NCI-H510A treated with DMSO at 0.1 percent for 48 hours (cell line): ENCODE data around the gene PLBD1.

Source experiments
- DNase-seq: peaks from one replicate; lab custom pipeline; 2025; lab: John Stamatoyannopoulos, UW

Gene PLBD1

GRCh38 chr12:14567351-14568162, at the start of gene PLBD1:
Gene PLBD1, minus strand, starts transcription at chr12:14567883. Its CDS starts 187 bp downstream, at chr12:14567696.
- peak; percentile 42 for DNase-seq

DNA sequence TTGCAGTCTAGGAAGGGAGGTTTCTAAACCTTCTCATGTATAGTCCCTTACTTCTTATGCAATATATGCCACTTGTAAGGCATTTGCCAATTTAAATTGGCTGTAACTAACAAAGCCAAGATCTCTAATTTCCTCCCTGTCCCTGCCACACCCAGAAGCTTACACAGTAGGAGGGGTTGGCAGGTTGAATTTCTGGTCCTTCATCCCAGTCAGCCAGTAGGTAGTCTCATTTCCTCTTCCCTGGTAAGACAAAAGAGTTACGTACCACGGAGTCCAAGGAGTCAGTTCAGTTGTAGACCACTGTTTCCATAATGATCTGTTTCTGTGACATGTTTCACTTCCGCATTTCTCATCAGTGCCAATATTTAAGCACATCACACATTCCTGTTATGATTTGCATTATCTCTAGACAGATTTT, 47.0 kb upstream of the PLBD1 start:
- DNase-seq: no peak

DNA sequence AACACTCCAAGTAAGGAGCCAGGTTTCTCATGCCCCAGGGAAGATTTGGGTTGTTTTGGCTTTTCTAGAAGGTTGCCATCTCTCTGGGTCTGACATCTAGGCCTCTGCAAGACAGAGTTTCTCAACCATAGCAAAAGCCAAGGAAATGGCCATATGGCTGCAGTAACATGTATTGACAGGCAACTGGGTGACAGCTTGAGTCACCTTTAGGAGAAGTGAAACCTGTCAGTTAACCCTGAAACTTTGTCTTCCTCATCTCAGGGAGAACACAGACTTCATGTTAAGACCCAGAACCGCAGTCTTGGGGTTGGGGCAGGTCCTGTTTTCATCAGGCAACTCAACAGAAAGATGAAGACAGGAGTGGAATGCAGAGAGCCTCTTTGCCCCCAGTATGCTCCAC, 46.0 kb upstream of the PLBD1 start:
- DNase-seq: no peak

DNA sequence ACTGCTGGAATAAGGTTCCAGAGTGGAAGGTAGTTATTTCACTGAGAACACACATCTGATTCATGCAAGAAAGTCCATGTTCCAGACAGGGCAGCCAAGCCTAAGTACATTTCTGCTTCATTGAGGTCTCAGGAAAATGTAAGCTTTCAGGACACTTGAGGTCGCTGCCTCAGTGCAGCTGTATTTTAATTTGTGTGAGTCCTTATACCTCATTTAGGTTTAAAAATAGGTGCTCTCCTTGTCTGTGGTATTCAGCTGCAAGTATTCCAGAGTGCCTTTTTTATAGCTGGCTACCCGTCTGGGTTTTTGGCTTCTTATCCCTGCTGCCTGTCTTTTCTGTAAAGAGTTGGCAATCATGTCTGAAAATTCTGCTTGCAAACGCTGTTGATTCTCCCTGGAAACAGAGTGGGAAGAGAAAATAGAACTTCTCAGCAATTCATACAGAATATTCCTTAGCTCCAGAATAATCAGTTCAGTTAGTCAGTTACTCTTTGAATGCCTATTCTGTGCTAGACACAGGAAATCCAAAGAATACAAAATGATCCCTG, 45.3 kb upstream of the PLBD1 start:
- DNase-seq: no peak

DNA sequence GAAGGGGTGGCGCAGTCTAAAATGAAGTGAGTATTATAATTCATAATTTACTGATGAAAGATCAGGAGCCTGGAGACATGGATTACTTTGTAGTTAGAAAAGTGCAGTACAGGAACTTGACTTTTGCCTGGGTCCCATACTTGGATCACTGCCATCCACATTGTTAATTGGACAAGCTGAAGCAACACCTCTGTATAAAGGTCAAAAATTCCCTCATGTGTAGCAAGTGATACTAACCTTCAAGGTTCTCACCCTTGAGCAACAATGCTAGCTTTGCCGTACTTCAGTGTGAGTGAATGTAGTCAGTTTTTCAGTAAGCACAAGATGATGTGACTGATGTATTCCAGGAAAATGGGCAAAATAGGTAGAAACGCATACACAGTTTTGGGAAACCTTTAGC, 44.6 kb upstream of the PLBD1 start:
- DNase-seq: no peak

DNA sequence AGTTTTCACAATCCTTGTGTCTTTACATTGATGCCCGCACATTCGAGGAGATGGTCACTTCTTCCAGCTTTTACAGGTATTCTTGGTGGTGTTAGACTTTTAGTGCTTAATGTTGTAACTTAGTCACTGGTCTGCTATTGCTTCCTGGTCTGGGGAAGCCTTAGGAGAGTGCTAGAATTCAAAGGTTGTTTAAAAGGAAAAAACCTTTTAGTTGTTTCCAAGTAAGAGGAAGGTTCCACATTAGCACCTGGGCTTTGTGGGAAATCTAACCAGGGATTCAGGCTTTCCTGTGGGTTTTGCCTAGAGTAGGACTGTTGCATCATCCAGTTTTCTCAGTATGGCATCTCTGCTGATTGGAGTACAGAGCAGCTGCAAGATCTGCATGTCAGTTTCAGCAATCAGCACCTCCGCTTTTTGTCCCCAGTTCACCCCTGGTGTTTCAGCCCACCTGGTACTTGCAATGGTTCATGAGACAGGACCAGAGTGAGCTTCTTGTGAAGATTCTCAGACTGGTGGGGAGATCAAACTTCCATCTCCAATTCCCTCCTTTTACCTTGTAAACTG, 44.0 kb upstream of the PLBD1 start:
- no peak for DNase-seq

- no peak for DNase-seq
Measured at GRCh38 chr12:14607568-14607967, 39.9 kb upstream of the PLBD1 start.

DNA sequence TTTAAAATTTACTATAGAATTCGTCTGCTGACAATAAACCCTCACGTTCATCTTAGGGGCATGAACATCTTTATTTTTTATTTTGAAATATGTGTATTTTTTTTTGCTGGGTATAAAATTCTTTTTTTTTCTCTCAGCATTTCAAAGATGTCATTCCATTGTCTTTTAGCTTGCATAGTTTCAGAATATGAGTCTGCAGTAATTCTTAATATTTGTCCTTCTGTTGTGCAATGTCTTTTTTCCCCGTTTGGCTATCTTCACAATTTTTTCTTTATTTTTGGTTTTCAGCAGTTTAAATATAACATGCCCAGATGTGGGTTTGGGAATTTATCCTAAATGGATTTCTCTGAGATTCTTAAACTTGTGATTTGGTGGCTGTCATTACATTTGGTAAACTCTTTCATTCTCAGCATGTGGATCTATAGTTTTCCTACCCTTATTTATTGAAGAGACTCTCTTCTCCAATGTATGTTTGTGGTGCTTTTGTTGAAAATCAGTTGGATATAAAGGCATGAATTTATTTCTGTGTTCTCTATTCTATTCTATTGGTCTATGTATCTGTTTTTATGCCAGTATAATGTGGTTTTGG, 37.8 kb upstream of the PLBD1 start:
- DNase-seq: peak; percentile 3

GRCh38 chr12:14601692-14602478, 34.2 kb upstream of the PLBD1 start:
- DNase-seq: peak; percentile 5

DNA sequence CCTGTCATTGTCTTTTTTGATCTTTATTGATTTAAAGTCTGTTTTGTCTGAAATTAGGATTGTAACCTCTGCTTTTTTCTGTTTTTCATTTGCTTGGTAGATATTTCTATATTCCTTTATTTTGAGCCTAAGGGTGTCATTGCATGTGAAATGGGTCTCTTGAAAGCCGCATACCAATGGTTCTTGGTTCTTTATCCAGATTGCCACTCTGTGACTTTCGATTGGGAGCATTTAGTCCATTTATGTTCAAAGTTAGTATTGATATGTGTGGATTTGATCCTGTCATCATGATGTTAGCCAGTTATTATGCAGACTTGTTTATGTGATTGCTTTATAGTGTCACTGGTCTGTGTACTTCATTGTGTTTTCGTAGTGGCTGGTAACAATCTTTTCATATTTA, 29.8 kb upstream of the PLBD1 start:
- DNase-seq: no peak

DNA sequence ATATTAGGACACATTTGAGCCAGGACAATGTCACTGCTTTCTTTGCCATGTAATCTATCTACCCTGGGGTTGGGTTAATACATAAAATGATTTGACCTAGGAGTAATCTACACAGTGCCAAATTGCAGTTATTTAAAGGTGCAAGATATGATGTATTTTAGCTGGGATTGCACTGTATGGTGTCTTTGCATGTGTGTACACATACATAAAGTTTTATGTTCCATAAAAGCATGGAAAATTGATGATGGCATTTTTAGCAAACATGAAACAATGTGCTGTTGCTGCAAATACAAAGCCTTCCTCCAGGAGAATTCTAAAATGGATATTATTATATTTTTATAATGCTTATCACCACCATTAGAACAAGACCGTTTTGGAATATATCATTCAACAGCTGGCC, 24.0 kb upstream of the PLBD1 start:
- no peak for DNase-seq

DNA sequence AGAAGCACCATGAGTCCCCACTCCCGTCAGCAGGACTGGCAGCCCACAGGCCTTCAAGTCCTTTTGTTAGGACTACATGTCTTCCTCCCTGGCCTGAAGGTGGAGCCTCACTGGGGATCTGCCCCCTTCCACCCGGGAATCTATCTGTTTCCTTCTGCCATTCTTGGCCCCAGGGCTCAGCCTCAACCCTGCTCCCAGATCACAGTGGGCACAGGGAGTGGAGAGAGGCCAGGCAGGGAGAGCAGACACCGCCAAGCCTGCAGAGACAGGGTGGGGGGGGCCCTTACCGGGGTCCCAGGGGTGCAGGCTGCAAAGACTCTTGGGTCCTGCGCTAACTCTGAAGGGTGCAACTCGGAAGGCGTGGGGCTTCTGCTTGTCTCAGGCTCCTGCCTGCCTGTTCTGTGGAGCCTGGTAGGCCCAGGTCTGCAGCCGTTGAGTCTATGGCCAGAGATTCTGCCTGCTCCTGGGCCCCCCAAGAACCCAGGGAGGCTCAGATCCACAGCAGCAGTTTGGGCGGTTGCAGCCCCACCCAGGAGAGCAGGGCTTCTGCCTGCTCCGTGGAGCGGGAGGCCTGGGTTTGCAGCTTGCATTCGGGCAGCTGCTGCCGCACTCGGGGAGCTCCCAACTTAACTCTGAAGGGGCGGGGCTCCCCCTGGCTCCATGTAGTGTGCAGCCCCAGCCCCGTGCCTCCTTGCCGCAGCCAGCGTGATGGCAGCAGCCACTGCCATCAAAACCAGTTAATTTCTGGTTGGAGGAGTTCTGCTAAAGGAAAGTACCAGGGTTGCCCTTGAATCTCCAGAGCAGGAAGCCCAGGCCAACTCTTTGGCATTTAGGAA, 21.7 kb upstream of the PLBD1 start:
- DNase-seq: no peak

- no peak for DNase-seq
Measured at GRCh38 chr12:14588571-14588970, 20.9 kb upstream of the PLBD1 start.

GRCh38 chr12:14578646-14579045, 11.0 kb upstream of the PLBD1 start:
- DNase-seq: no peak

GRCh38 chr12:14577344-14577743, 9.7 kb upstream of the PLBD1 start:
- no peak for DNase-seq

GRCh38 chr12:14576896-14577295, 9.2 kb upstream of the PLBD1 start:
- DNase-seq: no peak

- no peak for DNase-seq
Measured at GRCh38 chr12:14575585-14575984, 7.9 kb upstream of the PLBD1 start.

DNA sequence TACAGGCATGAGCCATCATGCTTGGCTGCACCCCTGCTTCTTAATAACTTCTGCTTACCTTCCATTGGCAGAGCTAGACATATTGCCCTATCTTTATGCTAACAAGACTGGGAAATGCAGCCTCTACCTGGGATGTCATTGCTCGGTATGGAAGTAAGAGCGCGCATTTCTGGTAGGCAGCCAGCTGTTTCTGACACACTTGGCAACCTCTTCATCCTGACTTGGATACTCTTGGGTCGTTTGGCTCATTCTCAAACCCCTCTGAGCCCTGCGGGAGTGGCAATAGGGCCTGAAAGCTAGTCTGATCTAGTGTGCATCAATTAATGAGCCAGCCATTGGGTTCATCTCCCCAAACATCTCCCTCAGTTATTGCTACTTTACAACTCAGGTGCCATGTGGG, 5.4 kb upstream of the PLBD1 start:
- DNase-seq: no peak

DNA sequence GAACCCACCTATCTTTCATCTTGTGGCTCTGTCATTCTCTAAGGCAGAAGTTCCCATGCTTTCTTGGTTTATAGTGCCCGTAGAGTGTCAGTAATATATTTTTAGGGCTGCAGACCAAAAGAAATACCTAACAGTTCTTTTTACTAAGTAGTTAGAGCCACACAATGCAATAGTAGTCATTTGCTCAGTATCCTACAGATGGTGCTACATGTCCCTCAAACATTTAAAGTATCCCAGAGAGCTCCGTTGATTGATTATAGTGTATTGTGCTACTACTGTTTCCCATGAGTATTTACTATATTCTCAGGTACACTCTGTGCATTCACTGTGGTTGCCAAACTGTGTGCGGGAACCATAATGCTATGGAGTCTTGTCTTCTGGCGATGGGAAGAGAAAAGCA, 4.7 kb upstream of the PLBD1 start:
- no peak for DNase-seq

- no peak for DNase-seq
Measured at GRCh38 chr12:14571779-14572178, 4.1 kb upstream of the PLBD1 start.

DNA sequence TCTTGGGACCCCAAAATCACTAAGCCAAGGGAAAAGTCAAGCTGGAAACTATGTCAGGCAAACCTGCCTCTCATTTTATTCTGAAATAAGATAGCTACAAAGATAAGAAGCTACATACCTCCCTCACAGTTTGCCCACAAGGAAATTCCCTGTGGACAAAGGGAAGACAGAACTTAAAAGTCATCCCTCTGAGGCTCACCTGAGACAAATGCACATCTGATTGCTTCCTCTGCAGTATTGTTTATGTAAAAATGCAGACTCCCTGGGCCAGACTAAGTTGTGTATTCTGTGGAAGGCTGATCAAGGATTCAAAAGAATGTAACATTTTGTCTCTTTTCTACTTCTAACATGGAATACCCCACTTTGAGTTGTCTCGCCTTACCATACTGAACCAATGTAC, 2.5 kb upstream of the PLBD1 start:
- DNase-seq: no peak
